Endothelial cell of umbilical vein (primary cell): ENCODE data around the gene DCDC1. TPM values are rescaled to one million over a fixed set of nuclear protein-coding genes. Genes with fewer than 3 reads are reported as not detected.

Source experiments
- BruUV-seq: library from RNA; stranded (reverse); fragments of 400-500 nt; replicated peaks from 2 replicates; lab custom pipeline; 2021; lab: Mats Ljungman, UMichigan
- CTCF ChIA-PET: fragments of 300-600, 350-600 bp; sonication (Branson Sonifier 250); formaldehyde crosslinking; loops from one replicate; lab custom pipeline; 2021; ENCODE audit warnings: antibody characterized with exemption, inconsistent platforms; lab: Charles Lee
- POLR2A ChIA-PET: fragments of 300-600, 350-600 bp; sonication (Branson Sonifier 250); formaldehyde crosslinking; loops from one replicate; lab custom pipeline; 2021; ENCODE audit warnings: antibody characterized with exemption, inconsistent platforms; lab: Charles Lee
- DNase-seq: peaks from one replicate; pipeline ENCODE4 v3.0.0-alpha.2; 2011; ENCODE audit warnings: low read depth, low spot score
- FAIRE-seq: peaks from 2 replicates; lab custom pipeline; 2011; peaks lifted over from hg19 to GRCh38; lab: Jason Lieb, UNC
- H2AFZ ChIP-seq: 2 replicates; pipeline ENCODE4 v1.6.0; 2012; ENCODE audit warnings: low read depth, low read length, control low read depth, inconsistent platforms
- H3K27ac ChIP-seq: 2 replicates; pipeline ENCODE4 v1.5.1; 2011; ENCODE audit warnings: low read depth, mild to moderate bottlenecking, control low read depth, low read length, moderate library complexity; ENCODE audit not compliant: insufficient read depth
- H3K27me3 ChIP-seq, 2 experiments: 2 replicates each; pipeline versions ENCODE4 v1.6.0 to v1.6.1; 2011; ENCODE audit warnings: low read length in 2 of 2, mixed read lengths in 1 of 2; ENCODE audit not compliant: control insufficient read depth in 2 of 2, insufficient read depth in 2 of 2
- H3K36me3 ChIP-seq, 2 experiments: 2 replicates in 1 of 2; 3 replicates in 1 of 2; pipeline ENCODE4 v1.5.1; 2011; ENCODE audit warnings: low read length in 2 of 2, mild to moderate bottlenecking in 1 of 2, moderate library complexity in 1 of 2; ENCODE audit not compliant: control insufficient read depth in 2 of 2, insufficient read depth in 2 of 2; ENCODE audit errors: extremely low read depth in 1 of 2
- H3K4me1 ChIP-seq: 3 replicates; pipeline ENCODE4 v1.5.1; 2011; ENCODE audit warnings: mild to moderate bottlenecking, low read length; ENCODE audit not compliant: control insufficient read depth, insufficient read depth; ENCODE audit errors: extremely low read depth
- H3K4me2 ChIP-seq: 2 replicates; pipeline ENCODE4 v1.6.1; 2011; ENCODE audit warnings: low read length, control low read depth, mixed read lengths; ENCODE audit not compliant: insufficient read depth
- H3K4me3 ChIP-seq, 3 experiments: fragments of 200-600 bp in 1 of 3; sonication (generic), shearing (Covaris generic) in 1 of 3; replicated peaks in 1 of 3; 2 replicates each; pipeline ENCODE4 v1.5.1; 2011 to 2016; ENCODE audit warnings: control low read depth in 3 of 3, low read length in 3 of 3, mild to moderate bottlenecking in 2 of 3, inconsistent platforms in 1 of 3, low read depth in 1 of 3, moderate library complexity in 1 of 3; ENCODE audit not compliant: insufficient read depth in 1 of 3
- H3K79me2 ChIP-seq: 2 replicates; pipeline ENCODE4 v1.6.0; 2012; ENCODE audit warnings: low read length, inconsistent platforms; ENCODE audit not compliant: control insufficient read depth, insufficient read depth
- H3K9ac ChIP-seq: replicated peaks from 2 replicates; pipeline ENCODE3; 2011; ENCODE audit warnings: low read length, control low read depth; ENCODE audit not compliant: insufficient read depth; ENCODE audit errors: extremely low read depth
- H3K9me1 ChIP-seq: replicated peaks from 3 replicates; pipeline ENCODE4 v1.6.0; 2011; ENCODE audit warnings: mild to moderate bottlenecking, low read length; ENCODE audit not compliant: control insufficient read depth, insufficient read depth; ENCODE audit errors: extremely low read depth
- H3K9me3 ChIP-seq: replicated peaks from 2 replicates; pipeline ENCODE4 v1.5.1; 2012; ENCODE audit warnings: low read length, inconsistent platforms; ENCODE audit not compliant: control insufficient read depth, insufficient read depth
- H4K20me1 ChIP-seq: replicated peaks from 2 replicates; pipeline ENCODE3; 2011; ENCODE audit warnings: mild to moderate bottlenecking, low read length; ENCODE audit not compliant: control insufficient read depth, insufficient read depth; ENCODE audit errors: extremely low read depth
- CTCF ChIP-seq, 2 donors: IDR thresholded peaks; 1 replicate in 1 of 2; 2 replicates in 1 of 2; pipeline ENCODE4 v1.5.1; 2011; ENCODE audit warnings: low read length in 2 of 2, mild to moderate bottlenecking in 2 of 2, moderate library complexity in 2 of 2, control low read depth in 1 of 2, inconsistent platforms in 1 of 2, low read depth in 1 of 2; ENCODE audit not compliant: insufficient read depth in 1 of 2; ENCODE audit errors: extremely low read depth in 1 of 2
- EZH2 ChIP-seq: IDR thresholded peaks from 2 replicates; pipeline ENCODE4 v1.6.1; 2012; ENCODE audit warnings: borderline replicate concordance, low read depth, mild to moderate bottlenecking, moderate library complexity, low read length, inconsistent platforms; ENCODE audit not compliant: severe bottlenecking
- FOS ChIP-seq: IDR thresholded peaks from 2 replicates; pipeline ENCODE4 v1.6.1; 2011; ENCODE audit warnings: mild to moderate bottlenecking, low read length, moderate library complexity, borderline replicate concordance; ENCODE audit not compliant: insufficient read depth
- GATA2 ChIP-seq: IDR thresholded peaks from 2 replicates; pipeline ENCODE4 v1.7.0; 2011; ENCODE audit warnings: low read depth, mild to moderate bottlenecking, moderate library complexity, mixed read lengths, low read length; ENCODE audit not compliant: insufficient read length, insufficient read depth
- JUN ChIP-seq: IDR thresholded peaks from 2 replicates; pipeline ENCODE4 v1.6.1; 2011; ENCODE audit warnings: borderline replicate concordance, low read depth; ENCODE audit not compliant: insufficient read length, insufficient read depth
- MAX ChIP-seq: IDR thresholded peaks from 2 replicates; pipeline ENCODE4 v1.6.1; 2011; ENCODE audit not compliant: insufficient read depth, insufficient read length
- MYC ChIP-seq: IDR thresholded peaks from one replicate; pipeline ENCODE4 v1.6.1; 2011; ENCODE audit warnings: mild to moderate bottlenecking, low read depth, low read length
- POLR2A ChIP-seq: IDR thresholded peaks from 2 replicates; pipeline ENCODE4 v1.6.1; 2012; ENCODE audit warnings: low read depth, mild to moderate bottlenecking, control low read depth, low read length
- POLR2AphosphoS5 ChIP-seq: IDR thresholded peaks from 2 replicates; pipeline ENCODE4 v1.6.1; 2012; ENCODE audit warnings: low read depth, mild to moderate bottlenecking, control low read depth, low read length, moderate library complexity; ENCODE audit not compliant: insufficient read depth
- dilution Hi-C: fragments of 300-500 bp; cut with MboI; formaldehyde crosslinking; loops from one replicate; pipeline ENCODE4 v1.15.0; 2019; ENCODE audit warnings: low sequenced_read_pairs; ENCODE audit not compliant: extremely low pct_ligation_motif_present
- intact Hi-C: fragments of 100-400 bp; cut with micrococcal nuclease; formaldehyde crosslinking; loops from one replicate; pipeline ENCODE4 v1.10.0; 2022
- polyA plus RNA-seq, 4 experiments: library from polyadenylated mRNA; depleted of rRNA in 3 of 4; stranded (reverse) in 3 of 4; unstranded in 1 of 4; fragments of >200 nt; gene quantifications; 2 replicates each; pipeline versions ENCODE4 v1.2.1 to v1.2.3, GENCODE V29; 2011 to 2012; ENCODE audit warnings: missing spikeins in 1 of 4
- total RNA-seq: library from RNA; stranded (reverse); gene quantifications from 2 replicates; pipeline ENCODE4 v1.2.3, GENCODE V29; 2021

DCDC1 gene
- total and polyA plus RNA-seq, 2 donors (not counting 3 experiments of a cell fraction or from before 2014, with no cell fraction given): 0.04 TPM; not detected in 1

- dilution Hi-C loops: no loop called here
- DNase-seq: no peak
- TF ChIP-seq CTCF (IDR thresholded peaks at IDR 0.05; ENCODE audit: extremely low read depth in 1 of 2, insufficient read depth in 1 of 2, low read depth in 1 of 2, low read length in 2 of 2): no peak
- no peak for TF ChIP-seq GATA2
- TF ChIP-seq JUN: no peak
- no peak for TF ChIP-seq EZH2
- no peak for TF ChIP-seq FOS
- no peak for TF ChIP-seq POLR2AphosphoS5
- TF ChIP-seq MYC: no peak
- TF ChIP-seq POLR2A: no peak
- TF ChIP-seq MAX: no peak
- H3K36me3 ChIP-seq: no peaks in the 10 kb centered on the region
- H3K9me1 ChIP-seq: no peaks in the 10 kb centered on the region
- no peak overlapping the region for H3K9ac ChIP-seq
- BruUV-seq: no TSS peak
- H4K20me1 ChIP-seq: no peaks in the 10 kb centered on the region
- H3K79me2 ChIP-seq: no peaks in the 10 kb centered on the region
- no peak overlapping the region for H3K27ac ChIP-seq
- no peaks in the 10 kb centered on the region for H3K4me1 ChIP-seq
- no peaks in the 10 kb centered on the region for H3K27me3 ChIP-seq
- no peak overlapping the region for H3K4me3 ChIP-seq
- POLR2A ChIA-PET: no interaction called here
- intact Hi-C loops: no loop called here
- FAIRE-seq: no peak
- H2AFZ ChIP-seq: no peak overlapping the region
- H3K4me2 ChIP-seq: no peak overlapping the region
- H3K9me3 ChIP-seq: no peaks in the 10 kb centered on the region
- CTCF ChIA-PET: no interaction called here
These were observed 543.8 kb downstream of the DCDC1 start for GRCh38 chr11:30825723-30826122.
